K562 (cell line): Measurements from ENCODE around the gene COG2. TPM values are rescaled to one million over a fixed set of nuclear protein-coding genes. Genes with fewer than 3 reads are reported as not detected.

Source experiments
- AFF4 ChIP-seq: sonication (generic); formaldehyde crosslinking; IDR thresholded peaks from 2 replicates; pipeline ENCODE4 v1.8.0; 2023; ENCODE audit warnings: mild to moderate bottlenecking, missing genetic modification reagents
- ARID4B ChIP-seq: sonication (generic); formaldehyde crosslinking; IDR thresholded peaks from 2 replicates; pipeline ENCODE4 v1.8.0; 2022; ENCODE audit warnings: mild to moderate bottlenecking, missing genetic modification reagents
- ESRRA ChIP-seq: fragments of 450-650 bp; IDR thresholded peaks from 2 replicates; pipeline ENCODE4 v1.6.1; 2014; ENCODE audit warnings: low read depth, mild to moderate bottlenecking, moderate library complexity, borderline replicate concordance
- GABPA ChIP-seq: fragments of 200-800 bp; sonication (Bioruptor generic); conservative IDR thresholded peaks from 2 replicates; pipeline ENCODE4 v1.6.1; 2016; ENCODE audit warnings: low read depth, missing genetic modification characterization, missing compliant biosample characterization
- GMEB1 ChIP-seq: fragments of 250-450 bp; sonication (Bioruptor Pico); IDR thresholded peaks from 2 replicates; pipeline ENCODE4 v1.4.0; 2020; ENCODE audit warnings: mild to moderate bottlenecking
- MIER1 ChIP-seq: fragments of 450-650 bp; IDR thresholded peaks from 2 replicates; pipeline ENCODE4 v1.6.1; 2016; ENCODE audit warnings: antibody characterized with exemption, mild to moderate bottlenecking, low read depth
- MYNN ChIP-seq, 2 experiments: sonication (generic); formaldehyde crosslinking in 1 of 2; IDR thresholded peaks; 2 replicates each; pipeline versions ENCODE4 v1.5.0 to v1.6.1; 2016 to 2020; ENCODE audit warnings: antibody characterized with exemption in 1 of 2, missing genetic modification reagents in 1 of 2
- NR2C1 ChIP-seq, 2 experiments: fragments of 450-650 bp; IDR thresholded peaks; 2 replicates each; pipeline ENCODE4 v1.6.1; 2017; ENCODE audit warnings: mild to moderate bottlenecking in 2 of 2, antibody characterized with exemption in 1 of 2, inconsistent platforms in 1 of 2, missing compliant biosample characterization in 1 of 2, missing genetic modification characterization in 1 of 2
- SP2 ChIP-seq: IDR thresholded peaks from 2 replicates; pipeline ENCODE4 v1.6.1; 2011; ENCODE audit warnings: mild to moderate bottlenecking, low read depth, low read length, moderate library complexity; ENCODE audit not compliant: poor library complexity, severe bottlenecking; ENCODE audit errors: extremely low read depth
- TEAD4 ChIP-seq, 2 experiments: sonication (generic) in 1 of 2; formaldehyde crosslinking in 1 of 2; IDR thresholded peaks; 2 replicates each; pipeline versions ENCODE4 v1.6.1 to v1.8.0; 2012 to 2022; ENCODE audit warnings: borderline replicate concordance in 1 of 2, inconsistent platforms in 1 of 2, low read length in 1 of 2, mild to moderate bottlenecking in 1 of 2, missing genetic modification reagents in 1 of 2
- THAP12 ChIP-seq: fragments of 250-450 bp; sonication (Bioruptor Pico); IDR thresholded peaks from 2 replicates; pipeline ENCODE4 v1.9.0; 2021; ENCODE audit warnings: mild to moderate bottlenecking, inconsistent platforms
- ZNF589 ChIP-seq: fragments of 200-800 bp; sonication (Bioruptor generic); IDR thresholded peaks from 2 replicates; pipeline ENCODE4 v1.6.1; 2016; ENCODE audit warnings: low read depth, missing genetic modification characterization, missing compliant biosample characterization
- polyA plus RNA-seq, 8 experiments: library from polyadenylated mRNA; depleted of rRNA in 4 of 8; stranded (reverse) in 5 of 8; unstranded in 3 of 8; fragments of >200 nt; fragmentation: Nextera tagmentation in 2 of 8; fragmentation: Illumina TruSeq in 1 of 8; extraction: Ambion mirVana in 2 of 8; extraction: Trizol in 1 of 8; gene quantifications; 2 replicates each; pipeline versions ENCODE4 v1.2.1 to v1.2.3, GENCODE V29; 2011 to 2014; ENCODE audit warnings: inconsistent platforms in 1 of 8, missing spikeins in 1 of 8
- total RNA-seq, 7 experiments: library from RNA; depleted of rRNA in 6 of 7; stranded (reverse); fragments of >200 nt in 6 of 7; fragmentation: Illumina TruSeq in 2 of 7; extraction: Trizol in 2 of 7; gene quantifications; 2 replicates each; pipeline versions ENCODE4 v1.2.1 to v1.2.3, GENCODE V29; 2011 to 2021; ENCODE audit warnings: low replicate concordance in 1 of 7

Gene COG2
- total and polyA plus RNA-seq, 9 of the 15 experiments (the other 6 are each of a cell fraction or from before 2014, with no cell fraction given) = 22.0 to 51.7 (median 33.3) TPM

GRCh38 chr1:230642263-230642959, at the start of gene COG2 (continued):
- TF ChIP-seq AFF4 (CRISPR knock-in tag) (peak; percentile 88), SP2 (peak; percentile 59), GMEB1 (CRISPR knock-in tag) (peak; percentile 79), TEAD4 (IDR thresholded peaks at IDR 0.05; ENCODE audit: low read length) (0 out of 2 replicates have a peak, but pooled peaks have one; percentile 17), TEAD4 (CRISPR knock-in tag; IDR thresholded peaks at IDR 0.05; ENCODE audit: borderline replicate concordance) (no peak), ARID4B (peak; percentile 90; the same call in 1 of the 2 replicates), ZNF589 (peak; percentile 50; the same call in 1 of the 2 replicates), MIER1 (no peak), THAP12 (CRISPR knock-in tag) (peak; percentile 99), NR2C1 (IDR thresholded peaks at IDR 0.05) (no peak; the same call in 1 of the 2 replicates), NR2C1 (tag; IDR thresholded peaks at IDR 0.05) (peak; percentile 65; the same call in 1 of the 2 replicates), MYNN (IDR thresholded peaks at IDR 0.05) (peak; percentile 34), MYNN (CRISPR knock-in tag; IDR thresholded peaks at IDR 0.05) (no peak), ESRRA (peak; percentile 91; the same call in 1 of the 2 replicates), GABPA (tag) (peak; percentile 88)
